Thoracic aorta (tissue), 2 donors: ENCODE data around the gene THTPA. TPM values are rescaled to one million over a fixed set of nuclear protein-coding genes. Genes with fewer than 3 reads are reported as not detected.
"Not testable (repeated sequence)": the region's sequence is repeated elsewhere in the genome, so short reads cannot be mapped to it uniquely, and the experiment has no call there.

Experiments
- ATAC-seq: fragments of 150-250 bp; one replicate; pipeline ENCODE4 v1.8.0; 2017; ENCODE audit warnings: low read depth; ENCODE audit not compliant: insufficient number of reproducible peaks, low FRiP score
- DNase-seq: peaks from one replicate; pipeline ENCODE4 v3.0.0-alpha.2; 2020; ENCODE audit warnings: low spot score
- H3K27ac ChIP-seq, 2 donors: fragments of 200-600 bp; sonication (generic); 1 replicate in 1 of 2; 2 replicates in 1 of 2; pipeline ENCODE4 v1.5.1; 2016; ENCODE audit warnings: mild to moderate bottlenecking in 2 of 2, moderate library complexity in 2 of 2
- H3K27me3 ChIP-seq: fragments of 200-600 bp; sonication (generic); replicated peaks from 2 replicates; pipeline ENCODE4 v1.6.0; 2016; ENCODE audit warnings: mild to moderate bottlenecking; ENCODE audit not compliant: insufficient read depth
- H3K36me3 ChIP-seq: fragments of 200-600 bp; sonication (generic); one replicate; pipeline ENCODE4 v1.5.1; 2016
- H3K4me1 ChIP-seq, 2 donors: fragments of 200-600 bp; sonication (generic); 1 replicate in 1 of 2; 2 replicates in 1 of 2; pipeline versions ENCODE4 v1.5.1 to v1.6.0; 2016; ENCODE audit warnings: low read depth in 2 of 2, mild to moderate bottlenecking in 1 of 2; ENCODE audit not compliant: control insufficient read depth in 1 of 2
- H3K4me3 ChIP-seq: fragments of 200-600 bp; sonication (generic); 2 replicates; pipeline ENCODE4 v1.5.1; 2016; ENCODE audit warnings: mild to moderate bottlenecking
- H3K9me3 ChIP-seq: fragments of 200-600 bp; sonication (generic); 2 replicates; pipeline ENCODE4 v1.5.1; 2016
- total RNA-seq, 2 donors: library from RNA; depleted of rRNA; stranded (reverse); fragments of >200 nt; gene quantifications; one replicate each; pipeline versions ENCODE4 v1.1.0 to v1.2.3, GENCODE V29; 2016
- TF ChIP-seq, protein P1 (sequence below): fragments of 200-600 bp; sonication (generic); IDR thresholded peaks from one replicate; pipeline ENCODE4 v1.5.1; 2019; ENCODE audit warnings: antibody characterized with exemption

The THTPA gene
- total RNA-seq, 2 donors from 2014 or later, result 17.8 to 30.9 TPM

GRCh38 chr14:23580948-23581281, 24.8 kb downstream of the THTPA start:
- Histone ChIP-seq H3K27me3 (peaks cover 16% of the 10 kb centered on the region), H3K27ac (no peak overlapping the region), H3K4me3 (no peak overlapping the region), H3K9me3 (no peaks in the 10 kb centered on the region), H3K36me3 (no peaks in the 10 kb centered on the region), H3K4me1 (peaks cover 4 to 14% of the 10 kb centered on the region in 2 donors)
- DNase-seq (no peak), ATAC-seq (no peak)
- TF ChIP-seq, protein P1, sequence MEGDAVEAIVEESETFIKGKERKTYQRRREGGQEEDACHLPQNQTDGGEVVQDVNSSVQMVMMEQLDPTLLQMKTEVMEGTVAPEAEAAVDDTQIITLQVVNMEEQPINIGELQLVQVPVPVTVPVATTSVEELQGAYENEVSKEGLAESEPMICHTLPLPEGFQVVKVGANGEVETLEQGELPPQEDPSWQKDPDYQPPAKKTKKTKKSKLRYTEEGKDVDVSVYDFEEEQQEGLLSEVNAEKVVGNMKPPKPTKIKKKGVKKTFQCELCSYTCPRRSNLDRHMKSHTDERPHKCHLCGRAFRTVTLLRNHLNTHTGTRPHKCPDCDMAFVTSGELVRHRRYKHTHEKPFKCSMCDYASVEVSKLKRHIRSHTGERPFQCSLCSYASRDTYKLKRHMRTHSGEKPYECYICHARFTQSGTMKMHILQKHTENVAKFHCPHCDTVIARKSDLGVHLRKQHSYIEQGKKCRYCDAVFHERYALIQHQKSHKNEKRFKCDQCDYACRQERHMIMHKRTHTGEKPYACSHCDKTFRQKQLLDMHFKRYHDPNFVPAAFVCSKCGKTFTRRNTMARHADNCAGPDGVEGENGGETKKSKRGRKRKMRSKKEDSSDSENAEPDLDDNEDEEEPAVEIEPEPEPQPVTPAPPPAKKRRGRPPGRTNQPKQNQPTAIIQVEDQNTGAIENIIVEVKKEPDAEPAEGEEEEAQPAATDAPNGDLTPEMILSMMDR, result no peak

GRCh38 chr14:23582906-23583760, 27.1 kb downstream of the THTPA start:
- Histone ChIP-seq H3K4me1 (peaks cover 0 to 4% of the 10 kb centered on the region in 2 donors), H3K27me3 (peaks cover 5% of the 10 kb centered on the region), H3K27ac (no peak overlapping the region), H3K9me3 (no peaks in the 10 kb centered on the region), H3K4me3 (no peak overlapping the region), H3K36me3 (no peaks in the 10 kb centered on the region)
- ATAC-seq (no peak), DNase-seq (no peak)
- TF ChIP-seq, protein P1, result no peak

DNA sequence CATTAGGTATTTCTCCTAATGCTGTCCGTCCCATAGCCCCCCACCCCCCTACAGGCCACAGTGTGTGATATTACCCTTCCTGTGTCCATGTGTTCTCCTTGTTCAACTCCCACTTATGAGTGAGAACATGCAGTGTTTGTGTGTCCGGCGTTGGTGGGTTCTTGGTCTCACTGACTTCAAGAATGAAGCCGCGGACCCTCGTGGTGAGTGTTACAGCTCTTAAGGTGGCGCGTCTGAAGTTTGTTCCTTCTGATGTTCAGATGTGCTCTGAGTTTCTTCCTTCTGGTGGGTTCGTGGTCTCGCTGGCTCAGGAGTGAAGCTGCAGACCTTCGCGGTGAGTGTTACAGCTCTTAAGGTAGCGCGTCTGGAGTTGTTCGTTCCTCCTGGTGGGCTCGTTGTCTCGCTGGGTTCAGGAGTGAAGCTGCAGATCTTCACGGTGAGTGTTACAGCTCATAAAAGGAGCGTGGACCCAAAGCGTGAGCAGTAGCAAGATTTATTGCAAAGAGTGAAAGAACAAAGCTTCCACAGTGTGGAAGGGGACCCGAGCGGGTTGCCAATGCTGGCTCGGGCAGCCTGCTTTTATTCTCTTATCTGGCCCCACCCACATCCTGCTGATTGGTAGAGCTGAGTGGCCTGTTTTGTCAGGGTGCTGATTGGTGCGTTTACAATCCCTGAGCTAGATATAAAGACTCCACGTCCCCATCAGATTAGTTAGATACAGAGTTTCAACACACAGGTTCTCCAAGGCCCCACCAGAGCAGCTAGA, 27.9 kb downstream of the THTPA start:
- not testable (repeated sequence) for DNase-seq, H3K4me1 ChIP-seq, ATAC-seq, H3K9me3 ChIP-seq, H3K36me3 ChIP-seq, H3K4me3 ChIP-seq, H3K27ac ChIP-seq, H3K27me3 ChIP-seq

DNA sequence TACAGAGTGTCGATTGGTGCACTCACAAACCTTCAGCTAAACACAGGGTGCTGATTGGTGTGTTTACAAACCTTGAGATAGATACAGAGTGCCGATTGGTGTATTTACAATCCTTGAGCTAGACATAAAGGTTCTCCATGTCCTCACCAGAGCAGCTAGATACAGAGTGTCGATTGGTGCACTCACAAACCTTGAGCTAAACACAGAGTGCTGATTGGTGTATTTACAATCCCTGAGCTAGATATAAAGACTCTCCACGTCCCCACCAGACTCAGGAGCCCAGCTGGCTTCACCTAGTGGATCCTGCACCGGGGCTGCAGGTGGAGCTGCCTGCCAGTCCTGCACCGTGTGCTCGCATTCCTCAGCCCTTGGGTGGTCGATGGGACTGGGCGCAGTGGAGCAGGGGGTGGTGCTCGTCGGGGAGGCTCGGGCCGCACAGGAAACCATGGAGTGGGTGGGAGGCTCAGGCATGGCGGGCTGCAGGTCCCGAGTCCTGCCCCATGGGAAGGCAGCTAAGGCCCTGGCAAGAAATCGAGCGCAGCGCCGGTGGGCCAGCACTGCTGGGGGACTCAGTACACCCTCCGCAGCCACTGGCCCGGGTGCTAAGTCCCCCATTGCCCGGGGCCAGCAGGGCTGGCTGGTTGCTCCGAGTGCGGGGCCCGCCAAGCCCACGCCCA, 28.6 kb downstream of the THTPA start:
- ATAC-seq, H3K4me3 ChIP-seq, H3K27ac ChIP-seq, H3K27me3 ChIP-seq, H3K4me1 ChIP-seq, DNase-seq, H3K9me3 ChIP-seq, H3K36me3 ChIP-seq: not testable (repeated sequence)

DNA sequence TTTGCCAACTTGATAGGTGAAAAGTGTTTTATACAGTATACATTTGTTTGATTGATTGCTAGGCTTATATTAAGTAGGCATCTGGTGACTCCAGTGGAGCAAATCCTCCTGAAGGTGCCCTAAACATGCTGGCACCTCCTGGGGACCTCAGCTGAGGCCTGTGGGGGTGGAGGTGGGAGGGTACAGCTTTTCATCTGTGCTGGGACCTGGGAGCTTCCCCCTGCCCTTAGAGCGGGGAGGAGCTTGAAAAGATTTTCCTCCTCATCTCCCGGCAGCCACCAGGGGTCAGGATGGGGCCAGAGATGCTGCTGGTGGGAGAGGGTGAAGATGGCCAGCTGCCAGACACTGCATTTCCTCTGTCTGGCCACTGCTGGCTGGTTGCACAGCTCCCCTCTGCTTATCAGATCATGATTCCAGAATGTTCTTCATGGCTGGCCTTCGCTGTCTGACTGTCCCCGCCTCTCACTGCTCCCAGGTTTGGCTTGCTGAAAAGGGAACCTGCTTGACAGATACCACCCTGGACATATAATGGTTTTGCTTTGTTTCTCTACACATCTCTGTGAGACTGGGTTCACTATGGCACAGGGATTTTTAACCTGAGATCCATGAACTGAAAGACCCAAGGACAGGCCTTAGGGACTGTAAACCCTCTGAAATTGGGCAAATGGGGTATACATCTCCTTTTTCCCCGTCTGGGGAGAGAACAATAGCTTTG, 33.0 kb downstream of the THTPA start:
- TF ChIP-seq, protein P1, result peak; percentile 32

More for the DNA sequence above, 33.0 kb downstream of the THTPA start:
- ATAC-seq (no peak), DNase-seq (peak; percentile 34)
- Histone ChIP-seq H3K4me3 (no peak overlapping the region), H3K27ac (no peak overlapping the region), H3K36me3 (no peaks in the 10 kb centered on the region), H3K9me3 (no peaks in the 10 kb centered on the region), H3K27me3 (no peaks in the 10 kb centered on the region), H3K4me1 (no peaks in the 10 kb centered on the region)
